Subcutaneous abdominal adipose tissue (tissue), 5 donors: ENCODE data around the gene CUZD1.

Source experiments
- H3K27ac ChIP-seq: one replicate; pipeline ENCODE4 v1.7.0; 2013; ENCODE audit warnings: low read depth, mild to moderate bottlenecking, inconsistent platforms, low read length, moderate library complexity
- H3K27me3 ChIP-seq, 5 donors: one replicate each; pipeline ENCODE4 v1.7.0; 2013; ENCODE audit warnings: low read length in 5 of 5, inconsistent platforms in 1 of 5; ENCODE audit not compliant: control insufficient read depth in 5 of 5, insufficient read depth in 4 of 5
- H3K36me3 ChIP-seq, 5 donors: one replicate each; pipeline ENCODE4 v1.7.0; 2013; ENCODE audit warnings: low read length in 5 of 5; ENCODE audit not compliant: control insufficient read depth in 5 of 5, insufficient read depth in 5 of 5
- H3K4me1 ChIP-seq, 5 donors: one replicate each; pipeline ENCODE4 v1.7.0; 2013; ENCODE audit warnings: low read length in 5 of 5, mild to moderate bottlenecking in 3 of 5, moderate library complexity in 1 of 5; ENCODE audit not compliant: control insufficient read depth in 5 of 5, insufficient read depth in 5 of 5
- H3K4me3 ChIP-seq, 5 donors: one replicate each; pipeline ENCODE4 v1.7.0; 2013; ENCODE audit warnings: low read length in 5 of 5, low read depth in 1 of 5
- H3K9ac ChIP-seq, 5 donors: one replicate each; pipeline ENCODE4 v1.7.0; 2013; ENCODE audit warnings: low read length in 5 of 5, mild to moderate bottlenecking in 4 of 5, moderate library complexity in 3 of 5
- H3K9me3 ChIP-seq, 5 donors: one replicate each; pipeline ENCODE4 v1.7.0; 2013; ENCODE audit warnings: low read length in 5 of 5; ENCODE audit not compliant: control insufficient read depth in 5 of 5
- donor health status: healthy.
- donor health status: healthy.
- donor health status: healthy.
- donor health status: healthy.
- donor health status: healthy.

Gene CUZD1, protein sequence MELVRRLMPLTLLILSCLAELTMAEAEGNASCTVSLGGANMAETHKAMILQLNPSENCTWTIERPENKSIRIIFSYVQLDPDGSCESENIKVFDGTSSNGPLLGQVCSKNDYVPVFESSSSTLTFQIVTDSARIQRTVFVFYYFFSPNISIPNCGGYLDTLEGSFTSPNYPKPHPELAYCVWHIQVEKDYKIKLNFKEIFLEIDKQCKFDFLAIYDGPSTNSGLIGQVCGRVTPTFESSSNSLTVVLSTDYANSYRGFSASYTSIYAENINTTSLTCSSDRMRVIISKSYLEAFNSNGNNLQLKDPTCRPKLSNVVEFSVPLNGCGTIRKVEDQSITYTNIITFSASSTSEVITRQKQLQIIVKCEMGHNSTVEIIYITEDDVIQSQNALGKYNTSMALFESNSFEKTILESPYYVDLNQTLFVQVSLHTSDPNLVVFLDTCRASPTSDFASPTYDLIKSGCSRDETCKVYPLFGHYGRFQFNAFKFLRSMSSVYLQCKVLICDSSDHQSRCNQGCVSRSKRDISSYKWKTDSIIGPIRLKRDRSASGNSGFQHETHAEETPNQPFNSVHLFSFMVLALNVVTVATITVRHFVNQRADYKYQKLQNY

DNA sequence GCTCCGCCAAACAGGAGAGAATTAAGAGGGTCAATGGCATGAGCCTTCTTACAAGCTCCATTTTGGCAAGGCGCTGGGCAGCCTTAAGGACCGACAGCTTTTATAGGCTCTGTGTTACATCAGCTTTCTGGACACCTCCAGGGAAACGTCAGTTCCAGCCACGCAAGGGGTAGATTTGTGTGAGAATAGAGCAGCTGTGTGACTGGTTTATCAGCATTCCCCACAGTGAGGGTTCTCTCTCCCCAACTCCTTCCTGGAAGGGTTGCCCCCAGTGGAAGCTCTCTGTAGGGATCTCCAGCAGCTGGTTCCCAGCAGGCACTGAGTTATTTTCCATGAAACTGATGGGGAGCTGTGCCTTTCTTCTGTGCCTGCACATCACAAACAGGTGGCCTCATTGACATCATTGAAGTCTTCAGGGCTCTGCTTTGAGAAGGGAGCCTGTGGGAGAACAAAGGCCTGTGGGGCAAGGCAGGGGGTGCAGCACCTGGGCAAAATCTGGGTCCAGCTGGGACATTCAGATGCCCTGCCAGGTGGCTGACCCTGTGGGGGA is at the start of gene CUZD1:
Gene CUZD1 (minus strand): TSS at position 75 of the 550 bp plus-strand sequence. CDS start 14 bp downstream, at position 61.
- no peak within 1 kb of the TSS for H3K9ac ChIP-seq
- peaks cover 0 to 8% (median 5%) of the 10 kb centered on the region in 5 donors for H3K36me3 ChIP-seq
- H3K27me3 ChIP-seq = no peaks in the 10 kb centered on the region
- H3K4me1 ChIP-seq = no peaks in the 10 kb centered on the region
- H3K9me3 ChIP-seq = peaks cover 0 to 20% (median 4%) of the 10 kb centered on the region in 5 donors
- H3K4me3 ChIP-seq = no peak within 1 kb of the TSS
- no peak within 1 kb of the TSS for H3K27ac ChIP-seq

DNA sequence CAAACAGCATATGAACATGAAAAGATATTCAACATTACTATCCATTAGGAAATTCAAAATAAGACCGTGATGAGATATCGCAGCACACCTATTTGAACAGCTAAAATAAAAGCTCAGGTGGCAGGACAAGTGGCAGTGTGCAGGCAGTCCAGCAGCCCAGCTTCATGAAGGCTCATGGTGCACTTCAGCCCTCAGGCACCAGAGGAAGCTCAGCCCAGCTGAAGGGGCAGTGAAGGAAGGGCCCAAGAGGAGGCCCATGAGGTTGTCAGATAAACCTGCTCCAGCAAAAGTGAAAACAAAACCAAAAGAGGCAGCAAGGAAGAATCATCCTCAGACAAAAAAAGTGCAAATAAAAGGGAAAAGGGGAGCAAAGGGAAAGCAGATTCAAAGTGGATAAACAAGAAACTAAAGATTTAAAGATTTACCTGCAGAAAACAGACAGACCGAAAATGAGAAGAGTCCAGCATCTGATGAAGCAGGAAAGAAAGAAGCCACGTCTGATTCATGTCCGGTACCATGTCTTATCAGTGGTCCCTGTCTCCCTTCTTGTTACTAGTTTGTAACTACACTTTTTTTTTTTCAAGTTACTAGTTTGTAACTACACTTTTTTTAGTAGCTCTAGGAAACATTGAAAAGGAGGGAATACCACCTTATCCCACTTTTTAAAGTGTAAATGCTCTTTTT is 48.7 kb upstream of the CUZD1 start:
- Histone ChIP-seq H3K4me3 (no peak overlapping the region), H3K4me1 (no peaks in the 10 kb centered on the region), H3K27me3 (no peaks in the 10 kb centered on the region), H3K27ac (no peak overlapping the region), H3K36me3 (no peaks in the 10 kb centered on the region), H3K9ac (no peak overlapping the region), H3K9me3 (no peaks in the 10 kb centered on the region)

DNA sequence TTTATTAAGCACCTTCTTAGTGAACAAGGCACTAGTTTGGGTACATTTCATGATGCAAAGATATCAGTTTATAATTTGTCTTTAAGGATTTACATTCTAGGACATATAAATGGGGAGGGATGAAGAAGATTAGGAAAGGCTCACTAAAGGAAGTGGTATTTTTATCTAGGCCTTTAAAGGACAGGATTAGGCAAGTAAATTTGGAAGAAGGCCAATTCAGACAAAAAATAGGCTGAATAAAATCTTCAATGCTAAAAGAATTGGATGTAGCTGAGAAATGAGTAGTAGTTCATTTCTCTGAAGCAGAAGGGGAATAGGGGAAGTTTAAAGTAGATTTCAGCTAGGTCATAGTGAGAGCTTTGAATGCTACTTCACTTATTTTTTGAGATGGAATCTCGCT is 38.5 kb upstream of the CUZD1 start:
- no peaks in the 10 kb centered on the region for H3K9me3 ChIP-seq
- no peaks in the 10 kb centered on the region for H3K27me3 ChIP-seq
- no peaks in the 10 kb centered on the region for H3K36me3 ChIP-seq
- no peak overlapping the region for H3K4me3 ChIP-seq
- peaks cover 0 to 13% (median 11%) of the 10 kb centered on the region in 5 donors for H3K4me1 ChIP-seq
- H3K9ac ChIP-seq = no peak overlapping the region
- no peak overlapping the region for H3K27ac ChIP-seq

DNA sequence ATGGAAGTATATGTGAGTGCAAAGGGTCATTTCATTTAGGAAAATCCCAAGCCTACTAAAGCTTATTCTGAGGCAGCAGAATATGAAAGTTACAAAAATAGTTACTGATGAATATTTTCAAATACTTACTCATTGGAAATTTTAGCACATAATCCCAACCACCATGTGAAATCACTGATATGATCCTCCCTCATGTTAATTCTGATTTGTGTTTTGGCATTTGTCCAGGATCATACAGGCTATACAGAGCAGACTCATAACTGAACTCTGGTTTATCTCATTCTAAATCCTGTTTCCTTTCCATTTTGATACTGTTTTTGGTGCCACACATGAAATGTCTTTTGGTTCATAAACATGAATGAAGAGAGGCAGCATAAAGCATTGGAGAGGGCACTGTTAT is 37.1 kb upstream of the CUZD1 start:
- no peaks in the 10 kb centered on the region for H3K9me3 ChIP-seq
- no peaks in the 10 kb centered on the region for H3K36me3 ChIP-seq
- H3K4me1 ChIP-seq = peaks cover 0 to 19% (median 17%) of the 10 kb centered on the region in 5 donors
- H3K4me3 ChIP-seq = no peak overlapping the region
- no peaks in the 10 kb centered on the region for H3K27me3 ChIP-seq
- no peak overlapping the region for H3K9ac ChIP-seq
- H3K27ac ChIP-seq = no peak overlapping the region

DNA sequence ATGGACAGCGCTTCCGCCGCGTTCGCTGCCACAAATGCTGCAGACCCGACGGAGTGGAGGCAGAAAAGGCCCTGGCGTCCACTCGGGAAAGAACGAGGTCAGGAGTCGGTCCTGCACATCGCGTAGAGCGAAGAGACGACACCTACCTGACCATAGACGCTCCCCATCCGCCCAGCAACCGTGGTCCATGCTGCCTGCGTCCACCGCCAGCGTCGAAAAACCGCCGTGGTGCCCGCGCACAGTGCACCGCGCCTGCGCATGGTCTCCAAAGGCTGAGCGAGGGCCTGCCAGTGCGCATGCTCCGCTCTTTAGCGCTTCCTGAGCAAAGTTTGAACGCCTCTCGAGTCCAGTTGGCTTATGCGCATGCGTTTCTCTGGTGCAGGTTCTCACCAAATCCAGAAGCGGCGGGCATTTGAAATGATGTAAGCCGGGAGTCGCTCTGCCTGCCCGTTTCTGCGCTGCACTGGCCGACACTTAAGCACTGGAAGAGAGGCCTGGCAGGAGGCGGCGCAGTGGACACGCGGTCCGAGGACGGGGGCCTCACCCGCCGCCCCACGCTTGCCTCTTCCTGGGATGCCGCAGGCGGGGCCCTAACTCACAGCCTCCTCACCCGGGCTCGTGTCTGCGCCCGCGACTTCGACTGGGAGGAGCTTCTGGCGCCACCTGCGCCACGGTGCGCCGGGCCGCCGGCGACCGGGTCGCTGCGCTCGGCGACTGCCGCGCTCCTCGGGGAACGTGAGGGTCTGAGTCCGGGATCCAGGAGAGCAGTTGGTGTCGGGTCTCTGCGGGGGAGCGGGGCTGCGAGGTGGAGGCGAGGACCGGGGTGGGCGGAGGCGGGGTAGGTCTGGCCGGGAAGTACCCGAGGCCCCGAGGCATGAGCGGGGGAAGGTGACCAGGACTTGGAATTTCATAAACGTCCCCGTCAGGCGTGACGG is 33.9 kb upstream of the CUZD1 start, which contains the start of gene FAM24B:
Gene FAM24B (minus strand): TSS at position 243 of the 935 bp plus-strand sequence. CDS start 29,066 bp downstream, outside the sequence.
- Histone ChIP-seq H3K36me3 (no peaks in the 10 kb centered on the region), H3K4me3 (peak within 1 kb of the TSS; percentile 74 to 90 (median 81)), H3K9me3 (no peaks in the 10 kb centered on the region), H3K9ac (peak within 1 kb of the TSS; percentile 19 to 71 (median 36)), H3K4me1 (peaks cover 0 to 19% (median 17%) of the 10 kb centered on the region in 5 donors), H3K27ac (no peak within 1 kb of the TSS), H3K27me3 (no peaks in the 10 kb centered on the region)

DNA sequence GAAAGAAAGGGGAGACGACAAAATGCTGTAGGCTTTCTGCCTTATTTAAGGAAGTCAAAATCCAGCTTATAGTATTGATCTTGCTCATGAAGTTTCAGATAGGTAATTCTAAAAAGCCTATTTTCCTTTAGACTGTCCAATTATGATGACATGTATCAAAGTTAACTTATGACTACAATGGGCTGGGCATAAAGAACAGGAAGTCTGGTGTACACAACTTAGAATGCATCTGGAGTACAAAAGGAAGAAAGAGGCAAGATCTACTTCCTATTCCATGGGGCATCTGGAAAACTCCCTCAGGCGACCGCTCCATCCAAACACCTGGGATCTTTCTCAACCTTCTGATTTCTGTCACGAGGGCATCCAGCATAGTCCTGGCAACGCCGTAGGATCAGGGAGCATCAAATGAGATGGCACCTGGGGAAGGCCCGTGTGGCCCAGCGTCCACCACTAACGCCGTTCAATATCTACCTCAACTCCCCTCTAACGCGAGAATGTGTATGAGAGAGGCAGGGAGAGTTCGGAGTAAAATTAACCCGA is 33.2 kb upstream of the CUZD1 start:
- Histone ChIP-seq H3K9ac (peak overlapping the region; percentile 3 to 71 (median 24)), H3K4me3 (peak overlapping the region; percentile 74 to 90 (median 81)), H3K9me3 (no peaks in the 10 kb centered on the region), H3K27ac (no peak overlapping the region), H3K36me3 (no peaks in the 10 kb centered on the region), H3K4me1 (peaks cover 0 to 19% (median 17%) of the 10 kb centered on the region in 5 donors), H3K27me3 (no peaks in the 10 kb centered on the region)

DNA sequence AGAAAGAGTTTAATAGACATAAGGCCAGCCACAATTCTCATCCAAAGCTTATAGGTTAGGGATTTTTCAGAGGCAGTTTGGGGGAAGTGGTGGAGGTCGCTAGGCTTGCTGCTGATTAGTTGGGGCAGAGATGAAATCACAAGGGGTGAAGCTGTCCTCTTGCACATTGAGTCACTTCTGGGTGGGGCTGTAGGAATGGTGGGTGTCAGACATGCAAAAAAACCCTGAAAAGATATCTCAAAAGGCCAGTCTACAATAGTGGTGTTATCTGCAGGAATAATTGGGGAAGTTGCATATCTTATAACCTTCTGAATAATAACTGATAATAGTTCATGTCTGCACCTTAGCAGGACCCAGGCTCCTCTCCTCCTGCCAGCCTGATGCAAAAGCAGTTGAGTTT is 31.6 kb upstream of the CUZD1 start:
- H3K9me3 ChIP-seq = no peaks in the 10 kb centered on the region
- no peak overlapping the region for H3K4me3 ChIP-seq
- peaks cover 0 to 19% (median 17%) of the 10 kb centered on the region in 5 donors for H3K4me1 ChIP-seq
- H3K27me3 ChIP-seq = no peaks in the 10 kb centered on the region
- H3K27ac ChIP-seq = no peak overlapping the region
- no peaks in the 10 kb centered on the region for H3K36me3 ChIP-seq
- no peak overlapping the region for H3K9ac ChIP-seq

DNA sequence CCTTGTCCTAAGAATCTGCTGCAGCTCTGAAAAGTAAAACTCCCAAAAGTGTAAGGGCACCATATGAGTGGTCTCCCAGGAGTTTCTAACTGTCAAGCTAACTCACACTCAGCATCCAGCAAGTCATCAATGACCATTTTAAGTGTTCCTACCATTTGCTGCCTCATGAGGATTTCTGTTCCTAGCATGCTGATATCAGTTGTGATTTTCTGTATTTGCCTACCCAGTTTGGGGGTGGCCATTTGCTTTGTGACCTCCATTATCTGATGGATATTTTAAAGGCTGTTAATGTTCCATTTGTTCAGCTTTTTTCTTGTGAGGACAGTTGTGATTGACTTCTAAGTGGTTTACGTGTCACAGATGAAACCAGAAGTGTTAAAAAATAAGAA is 30.8 kb upstream of the CUZD1 start:
- no peaks in the 10 kb centered on the region for H3K27me3 ChIP-seq
- H3K27ac ChIP-seq = no peak overlapping the region
- no peaks in the 10 kb centered on the region for H3K9me3 ChIP-seq
- no peak overlapping the region for H3K9ac ChIP-seq
- H3K4me3 ChIP-seq = no peak overlapping the region
- H3K4me1 ChIP-seq = peaks cover 0 to 19% (median 17%) of the 10 kb centered on the region in 5 donors
- no peaks in the 10 kb centered on the region for H3K36me3 ChIP-seq
